ENCODE measurements around the gene SH2D2A.

The SH2D2A gene

DNA sequence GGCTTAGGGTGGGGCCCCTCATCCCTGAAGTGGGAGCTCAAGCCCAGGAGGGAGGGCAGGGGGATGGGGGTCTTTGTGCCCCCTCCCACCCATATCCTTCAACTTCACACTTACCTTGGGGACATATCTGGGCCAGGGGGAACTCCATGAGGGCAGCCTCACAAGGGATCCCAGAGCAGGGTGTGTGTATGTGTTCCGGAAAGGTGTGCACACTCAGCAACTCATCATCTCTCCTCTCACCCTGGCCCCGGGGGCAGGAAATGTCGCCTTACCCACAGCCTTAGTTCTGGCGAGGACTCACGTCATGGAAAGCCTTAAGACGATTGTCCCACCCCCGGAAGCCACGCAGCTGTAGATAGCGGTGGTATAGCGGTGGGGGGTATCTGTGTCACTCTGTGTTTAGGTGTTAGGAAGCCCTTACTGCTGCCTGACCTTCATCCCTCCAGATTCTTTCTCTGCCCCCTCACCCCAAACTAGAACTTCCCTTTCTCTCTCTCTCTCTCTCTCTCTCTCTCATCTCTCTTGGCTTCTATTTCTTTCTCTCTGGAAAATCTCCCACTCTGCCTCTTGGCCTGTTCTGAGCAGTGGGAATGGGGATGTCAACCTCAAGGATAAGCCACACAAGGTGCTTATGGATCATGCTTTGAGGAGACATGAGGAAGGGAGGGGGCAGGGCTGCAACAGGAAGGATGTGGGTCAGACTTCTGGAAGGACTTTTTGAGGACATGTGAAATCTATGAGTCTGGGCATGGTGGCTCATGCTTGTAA lies at the start of gene SH2D2A:
Gene SH2D2A (minus strand): TSS at position 288 of the 768 bp plus-strand sequence. CDS start 140 bp downstream, at position 148.
- DNase-seq (ENCODE audit: low read depth): peak; percentile 96

DNA sequence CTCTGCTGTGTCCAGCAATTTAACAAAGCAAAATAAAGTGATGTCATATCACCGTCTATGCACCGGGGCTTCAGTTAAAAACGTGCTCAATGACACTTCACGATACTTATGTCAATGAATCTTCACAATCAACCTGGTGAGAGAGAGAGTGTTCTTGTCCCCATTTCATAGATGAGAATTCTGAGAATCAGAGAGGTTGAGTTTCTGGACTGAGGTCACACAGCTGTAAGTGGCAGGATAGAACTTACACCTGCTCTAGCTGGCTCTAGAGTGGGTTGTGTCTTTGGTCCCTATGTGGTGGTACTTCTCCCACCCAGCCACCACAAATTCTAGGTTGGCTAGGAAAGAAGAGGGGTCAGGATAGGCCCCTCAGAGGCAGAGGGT lies 49.2 kb upstream of the SH2D2A start:
- DNase-seq (ENCODE audit: low read depth): no peak

DNA sequence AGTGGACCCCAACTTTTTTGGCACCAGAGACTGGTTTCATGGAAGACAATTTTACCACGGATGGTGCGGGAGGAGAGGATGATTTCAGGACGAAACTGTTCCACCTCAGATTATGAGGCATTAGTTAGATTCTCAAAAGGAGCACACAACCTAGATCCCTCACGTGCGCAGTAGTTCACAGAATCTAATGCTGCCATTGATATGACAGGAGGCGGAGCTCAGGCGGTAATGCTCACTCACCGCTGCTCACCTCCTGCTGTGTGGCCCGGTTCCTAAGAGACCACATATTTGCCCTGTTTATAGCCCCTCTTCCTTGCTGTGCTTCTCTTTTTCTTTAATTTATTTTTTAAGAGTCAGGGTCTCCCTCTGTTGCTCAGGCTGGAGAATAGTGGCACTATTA lies 48.6 kb upstream of the SH2D2A start:
- no peak for DNase-seq (ENCODE audit: low read depth)

DNA sequence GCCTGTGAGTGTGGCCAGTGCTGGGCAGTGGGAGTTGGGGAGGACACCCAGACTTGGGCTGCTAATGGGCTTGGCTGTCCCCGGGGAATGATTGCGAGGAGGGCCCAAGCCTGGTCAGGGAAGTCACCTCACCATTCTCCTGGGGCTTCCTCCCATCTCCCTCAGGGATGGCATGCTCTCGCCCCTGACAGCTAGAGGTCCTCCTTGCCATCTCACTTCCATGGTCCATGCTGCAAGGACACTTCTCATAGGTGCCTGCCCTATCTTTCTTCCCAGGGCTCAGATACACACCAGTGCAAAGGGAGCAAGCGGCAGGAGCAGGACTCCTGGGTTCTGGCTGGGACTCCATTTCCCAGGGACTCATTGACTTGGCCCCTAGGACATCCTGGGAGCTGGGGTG lies 48.1 kb upstream of the SH2D2A start:
- no peak for DNase-seq (ENCODE audit: low read depth)

DNA sequence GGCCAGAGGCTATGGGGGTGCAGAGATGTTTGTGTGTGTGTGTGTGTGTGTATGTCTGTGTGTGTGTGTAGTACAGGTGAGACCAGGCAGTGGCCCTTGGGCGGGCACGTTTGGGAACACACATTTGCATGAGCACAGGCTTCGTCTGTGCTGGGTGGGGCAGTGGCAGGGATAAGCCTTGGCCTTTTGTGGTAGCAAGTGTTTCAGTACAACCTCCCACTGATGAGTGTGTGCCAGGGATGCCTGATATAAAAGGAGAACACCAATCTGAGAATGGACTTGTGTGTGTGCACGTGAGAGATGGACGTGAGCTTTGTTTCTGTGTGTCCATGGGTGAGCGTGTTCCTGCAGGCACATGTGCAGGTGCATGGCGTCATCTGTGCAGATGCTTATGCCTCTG lies 47.0 kb upstream of the SH2D2A start:
- no peak for DNase-seq (ENCODE audit: low read depth)

DNA sequence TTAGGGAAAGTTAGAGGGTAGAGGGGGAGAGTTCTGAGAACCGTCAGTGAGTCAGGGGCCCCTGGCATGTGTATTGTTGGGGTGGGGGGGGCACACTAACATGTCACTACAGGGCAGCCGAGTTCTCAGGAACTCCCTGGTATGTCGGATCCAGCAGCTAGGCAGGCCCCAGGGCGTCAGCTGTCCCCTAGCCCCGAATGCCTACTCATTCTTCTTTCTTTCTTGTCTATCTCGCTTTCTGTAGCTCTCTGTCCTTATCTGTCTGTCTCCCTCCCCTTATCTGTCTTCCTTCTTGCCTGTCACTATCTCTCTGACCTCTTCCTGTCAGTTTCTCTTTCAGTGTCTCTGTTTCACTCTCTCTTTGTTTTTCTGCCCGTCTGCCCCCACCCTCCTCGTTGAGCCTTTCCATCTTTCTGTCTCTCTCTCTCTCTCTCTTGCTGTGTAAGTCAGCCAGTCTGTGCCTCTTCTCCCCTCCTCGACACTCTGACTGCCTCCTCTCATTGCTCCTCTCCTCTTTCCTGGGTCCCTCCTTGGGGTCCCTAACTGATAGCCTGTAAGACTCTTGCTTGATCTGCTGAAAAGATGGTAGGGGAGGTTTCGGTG lies 46.5 kb upstream of the SH2D2A start:
- no peak for DNase-seq (ENCODE audit: low read depth)

DNA sequence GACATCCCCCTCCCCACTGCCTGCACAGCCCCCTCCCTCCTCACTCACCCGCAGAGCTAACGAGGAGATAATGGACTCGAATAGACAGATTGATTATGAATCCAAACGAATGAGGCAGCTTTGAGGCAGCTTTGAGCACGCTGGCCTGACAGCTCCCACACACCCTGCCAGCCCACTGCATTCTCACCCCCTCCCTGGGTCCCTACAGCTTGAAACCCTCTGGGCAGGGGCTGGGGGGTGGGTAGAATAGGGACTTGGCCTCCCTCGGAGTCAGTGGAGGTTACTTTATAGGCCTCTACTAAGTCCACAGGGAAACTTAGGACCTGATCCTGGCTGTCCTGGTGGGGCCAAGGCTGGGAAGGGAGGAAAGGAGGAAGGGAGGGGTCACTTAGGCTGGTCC lies 45.9 kb upstream of the SH2D2A start:
- no peak for DNase-seq (ENCODE audit: low read depth)

DNA sequence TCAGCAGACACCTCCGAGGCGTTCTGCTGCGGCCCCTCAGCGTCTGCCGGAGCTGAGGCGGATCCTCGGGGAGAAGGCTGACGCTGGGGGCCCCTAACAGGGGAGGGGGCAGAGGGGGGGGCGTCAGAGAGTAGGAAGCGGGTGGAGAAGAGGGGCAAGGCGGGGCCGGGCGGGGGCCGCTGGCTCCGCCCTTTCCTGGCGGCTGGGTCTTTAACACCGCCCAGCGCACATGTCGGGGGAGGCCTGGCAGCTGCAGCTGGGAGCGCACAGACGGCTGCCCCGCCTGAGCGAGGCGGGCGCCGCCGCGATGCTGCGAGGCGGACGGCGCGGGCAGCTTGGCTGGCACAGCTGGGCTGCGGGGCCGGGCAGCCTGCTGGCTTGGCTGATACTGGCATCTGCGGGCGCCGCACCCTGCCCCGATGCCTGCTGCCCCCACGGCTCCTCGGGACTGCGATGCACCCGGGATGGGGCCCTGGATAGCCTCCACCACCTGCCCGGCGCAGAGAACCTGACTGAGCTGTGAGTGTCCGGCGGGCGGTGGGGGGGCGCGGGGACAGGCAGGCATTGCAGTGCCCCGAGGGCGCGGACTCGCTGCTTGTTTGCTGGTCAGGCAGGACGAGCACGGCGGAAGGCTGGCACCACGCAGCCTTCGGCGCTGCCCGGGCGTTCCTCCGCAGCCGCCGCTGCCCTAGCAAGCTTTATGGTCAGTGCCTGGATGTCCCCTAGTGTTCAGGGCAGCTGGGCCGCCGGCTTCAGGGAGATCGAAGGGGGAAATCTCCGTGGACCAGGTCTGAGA lies 44.2 kb upstream of the SH2D2A start, which contains the start of gene NTRK1:
Gene NTRK1 (plus strand): TSS at position 238 of the 796 bp plus-strand sequence. CDS start 70 bp downstream, at position 308.
- DNase-seq (ENCODE audit: low read depth): peak; percentile 49

DNA sequence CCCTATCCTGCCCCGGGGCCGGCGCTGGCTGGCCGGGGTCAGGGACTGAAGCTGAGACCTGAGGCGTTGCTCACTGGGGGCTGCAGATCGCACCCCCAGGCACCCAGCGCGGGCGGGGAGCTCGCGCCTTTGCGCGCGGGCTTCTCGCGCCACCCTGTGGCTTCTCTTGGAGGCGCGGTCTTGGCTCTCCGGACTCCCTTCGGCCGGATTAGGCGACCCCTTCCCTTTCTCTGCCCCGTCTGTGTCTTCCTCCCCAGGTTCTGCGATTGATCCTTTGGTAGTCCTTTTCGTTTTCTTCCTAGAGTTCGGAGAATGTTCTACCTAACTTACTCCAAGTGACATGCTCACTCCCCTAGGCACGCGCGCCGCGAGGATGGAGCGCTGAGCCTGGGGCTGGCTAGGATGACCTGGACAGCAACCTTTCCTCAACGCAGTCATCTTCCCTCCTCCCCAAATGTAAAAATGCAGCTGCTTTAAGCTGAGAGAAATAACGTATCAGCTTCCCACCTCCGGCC lies 43.5 kb upstream of the SH2D2A start:
- peak; percentile 31 for DNase-seq (ENCODE audit: low read depth)

DNA sequence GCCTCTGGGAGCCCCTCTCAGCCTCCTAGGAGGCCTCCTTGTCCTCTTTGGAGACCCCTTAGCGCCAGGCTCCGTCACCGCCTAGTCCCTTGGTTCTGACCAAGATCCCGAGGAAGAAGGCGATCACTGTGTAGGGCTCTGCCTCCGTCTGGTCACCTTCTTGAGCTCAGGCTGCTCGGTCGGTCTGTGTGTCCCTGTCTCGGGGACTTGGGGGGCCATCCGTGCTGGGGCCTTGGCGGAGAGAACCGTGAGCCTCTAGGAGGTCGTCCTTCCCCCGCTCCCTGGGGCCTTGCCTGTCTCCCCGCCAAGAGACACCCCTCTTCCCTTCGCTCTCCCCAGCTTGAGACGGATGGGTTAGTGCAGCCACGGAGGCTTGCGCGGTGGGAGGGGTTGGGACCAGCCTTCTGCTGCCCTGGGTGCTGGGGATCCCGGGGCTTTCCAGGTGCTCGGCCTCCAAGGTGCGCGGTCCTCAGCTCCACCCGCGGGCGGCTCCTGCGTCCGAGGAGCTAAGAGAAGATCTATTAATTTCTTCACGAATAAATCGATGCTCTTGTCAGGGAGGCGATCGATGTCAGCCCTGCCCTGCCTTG lies 43.0 kb upstream of the SH2D2A start:
- DNase-seq (ENCODE audit: low read depth): no peak

DNA sequence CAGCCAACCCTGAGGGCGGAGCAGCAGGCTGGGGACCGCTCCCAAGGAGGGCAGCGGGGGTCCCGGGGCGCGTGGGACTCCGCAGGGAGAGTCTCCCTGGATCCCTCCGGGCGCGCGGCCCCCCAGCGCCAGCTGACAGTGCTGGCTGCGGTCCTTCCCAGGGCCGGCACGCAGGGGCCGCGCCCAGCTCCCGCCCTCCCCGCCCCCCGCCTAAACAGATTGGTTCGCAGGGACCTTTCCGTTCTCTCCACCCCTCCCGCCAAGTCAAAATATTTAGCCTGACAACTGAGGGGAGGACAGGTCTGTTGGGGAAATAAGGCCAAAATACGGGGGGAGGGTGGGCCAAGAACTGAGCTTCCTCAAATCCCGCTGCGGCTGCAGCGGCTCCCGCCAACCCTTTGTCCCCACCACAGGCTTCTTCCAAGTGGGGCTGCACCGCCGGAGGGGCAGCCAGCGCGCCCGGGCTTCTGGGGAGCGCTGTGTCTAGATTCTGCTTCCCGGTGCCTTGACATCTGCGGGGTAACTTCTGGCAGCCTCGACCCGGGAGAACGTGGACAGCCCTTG lies 42.4 kb upstream of the SH2D2A start, which contains the start of gene INSRR:
Gene INSRR (minus strand): TSS at position 159 of the 564 bp plus-strand sequence. CDS start 496 bp downstream, outside the sequence.
- DNase-seq (ENCODE audit: low read depth): no peak

DNA sequence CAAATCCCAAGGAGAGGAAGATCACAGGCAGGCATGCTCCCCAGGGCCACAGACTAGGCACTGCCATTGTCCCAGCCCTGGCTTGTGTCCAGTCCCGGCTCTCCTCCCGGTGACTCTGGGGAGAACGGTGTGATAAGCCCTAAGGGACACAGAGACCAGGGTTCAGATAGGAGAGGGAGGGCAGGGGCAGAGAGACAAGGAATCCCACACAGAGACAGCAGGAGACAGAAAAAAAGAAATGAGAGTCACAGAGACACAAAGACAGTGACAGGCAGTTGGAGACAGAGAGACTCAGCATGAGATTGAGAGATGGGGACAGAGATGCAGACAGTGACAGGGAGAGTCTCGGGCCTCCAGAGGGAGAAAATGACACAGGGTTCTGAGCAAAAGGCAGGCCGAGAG lies 41.9 kb upstream of the SH2D2A start:
- no peak for DNase-seq (ENCODE audit: low read depth)

DNA sequence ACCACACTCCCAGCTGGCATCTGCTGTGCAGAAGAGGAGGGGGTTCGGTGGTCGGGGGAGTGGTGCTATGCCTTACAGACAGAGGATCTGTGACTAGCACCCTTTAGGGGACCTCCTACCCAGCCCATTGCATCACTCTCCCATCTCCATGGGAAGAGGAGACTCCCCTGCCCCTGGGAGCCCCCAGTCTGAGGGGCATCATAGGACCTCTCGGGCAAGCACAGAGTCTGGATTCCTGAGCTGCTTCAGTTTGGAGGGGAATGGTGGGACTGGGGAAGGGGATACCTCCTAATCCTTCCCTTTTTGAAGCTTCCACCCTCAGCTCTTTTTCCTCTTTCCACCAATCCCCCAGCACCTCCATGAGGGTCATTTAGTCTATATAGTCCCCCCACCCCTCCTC lies 40.9 kb upstream of the SH2D2A start:
- DNase-seq (ENCODE audit: low read depth): no peak

DNA sequence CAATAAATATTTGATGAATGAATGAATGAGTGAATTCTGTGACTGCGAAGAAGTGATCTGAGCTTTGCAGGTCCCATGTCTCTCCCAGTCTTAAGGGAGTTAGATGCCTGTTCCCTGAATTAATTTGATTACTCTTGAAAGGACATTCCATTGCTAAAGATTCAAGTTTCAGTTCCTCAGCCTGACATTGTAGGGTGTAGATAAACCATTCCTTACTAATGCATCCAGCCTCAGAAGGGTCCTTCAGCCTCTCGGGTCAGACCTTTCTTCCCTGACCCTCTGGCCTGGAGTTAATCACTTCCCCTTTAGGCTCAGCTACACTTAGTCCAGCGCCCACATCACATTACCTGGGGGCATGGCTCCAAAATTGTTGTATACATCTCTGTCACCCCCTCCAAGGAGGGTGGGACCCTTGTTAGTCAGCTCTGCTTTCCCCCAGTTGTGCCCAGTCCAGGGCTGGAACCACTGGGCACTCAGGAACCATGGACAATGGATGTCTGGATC lies 39.7 kb upstream of the SH2D2A start:
- DNase-seq (ENCODE audit: low read depth): no peak

DNA sequence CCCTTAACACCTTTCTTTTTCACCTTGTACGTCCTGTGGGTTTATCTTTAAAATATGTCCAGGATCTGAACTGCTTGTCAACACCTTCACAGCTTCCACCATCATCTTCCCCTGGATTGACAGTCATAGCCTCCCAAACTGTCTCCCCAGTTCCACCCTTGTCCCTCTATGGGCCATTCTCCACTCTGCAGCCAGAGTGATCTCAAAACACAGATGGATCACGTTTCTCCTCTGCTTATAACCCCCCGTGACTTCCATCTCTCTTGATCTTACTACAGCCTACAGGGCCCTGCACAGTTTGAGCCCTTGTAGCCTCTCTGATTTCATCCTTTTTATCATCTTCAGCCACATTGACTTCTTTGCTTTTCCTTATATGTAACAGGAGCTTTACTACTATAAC lies 38.0 kb upstream of the SH2D2A start:
- DNase-seq (ENCODE audit: low read depth): no peak

DNA sequence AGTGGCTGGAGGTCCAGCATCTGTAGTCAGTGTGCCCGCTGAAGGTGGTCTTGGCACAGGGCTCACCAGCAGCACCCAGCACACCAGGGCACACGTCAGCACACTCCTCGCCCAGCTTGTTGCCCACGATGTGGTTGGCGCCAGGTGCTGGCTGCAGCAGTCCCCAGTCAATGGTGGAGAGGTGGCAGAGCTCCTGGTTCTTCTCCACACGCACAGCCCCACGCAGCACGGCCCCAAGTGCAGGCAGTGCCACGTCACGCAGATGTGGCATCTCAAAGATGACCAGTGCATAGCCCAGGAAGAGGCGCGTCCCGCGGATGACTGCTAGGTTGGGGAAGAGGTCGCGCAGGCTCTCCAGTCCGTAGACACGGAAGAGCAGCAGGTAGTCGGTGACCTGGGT lies 37.1 kb upstream of the SH2D2A start:
- DNase-seq (ENCODE audit: low read depth): no peak

DNA sequence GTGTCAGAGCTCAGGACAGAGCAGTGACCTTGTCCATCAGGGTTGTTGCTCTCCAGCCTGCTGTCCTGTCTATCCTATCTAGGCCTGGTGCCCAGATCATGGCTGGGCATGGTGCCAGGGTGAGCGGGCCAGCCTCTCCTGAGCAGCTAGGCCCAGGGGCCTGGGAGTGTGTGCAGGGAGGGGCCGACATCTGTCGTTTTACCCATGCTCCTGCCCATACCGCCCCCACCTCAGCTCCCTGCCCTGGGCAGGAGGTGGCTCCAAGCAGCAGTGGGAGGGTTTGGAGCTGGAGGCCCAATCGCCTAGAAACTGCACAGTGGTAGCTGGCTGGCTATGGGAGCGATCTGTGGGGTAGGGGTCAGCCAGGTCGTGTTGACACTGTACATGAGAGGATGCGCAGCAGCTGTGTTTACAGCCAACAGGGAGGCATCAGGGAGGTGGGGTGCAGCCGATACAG lies 35.8 kb upstream of the SH2D2A start:
- DNase-seq (ENCODE audit: low read depth): no peak

DNA sequence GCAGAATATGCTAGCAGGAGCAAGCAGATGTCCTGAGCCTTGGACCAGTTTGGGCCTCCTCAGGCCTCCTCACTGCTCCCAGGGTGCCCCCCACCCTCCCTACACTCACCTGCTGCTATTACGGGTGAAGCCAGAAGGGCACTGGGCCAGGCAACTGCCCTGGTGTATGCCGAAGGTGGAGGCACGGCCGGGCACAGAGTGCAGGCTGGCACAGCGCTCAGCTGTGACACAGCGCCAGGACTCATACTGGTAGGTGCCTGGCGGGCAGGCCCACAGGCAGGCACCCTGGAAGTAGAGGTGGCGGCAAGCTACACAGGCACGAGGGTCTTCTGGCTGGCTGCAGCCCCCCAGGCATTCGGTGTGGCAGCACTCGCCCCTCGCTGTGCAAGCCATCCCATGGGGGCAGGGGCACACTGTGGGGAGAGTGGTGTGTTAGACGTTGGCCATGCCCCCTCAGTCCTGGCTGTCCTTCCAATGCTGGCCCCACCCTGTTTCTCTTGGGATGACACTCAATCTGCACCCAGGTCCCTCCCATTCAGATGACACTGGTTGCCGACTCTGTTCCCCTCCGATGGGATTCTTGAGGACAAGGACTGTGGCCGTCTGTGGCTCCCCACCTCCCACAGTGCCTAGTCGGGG lies 35.2 kb upstream of the SH2D2A start:
- DNase-seq (ENCODE audit: low read depth): no peak

DNA sequence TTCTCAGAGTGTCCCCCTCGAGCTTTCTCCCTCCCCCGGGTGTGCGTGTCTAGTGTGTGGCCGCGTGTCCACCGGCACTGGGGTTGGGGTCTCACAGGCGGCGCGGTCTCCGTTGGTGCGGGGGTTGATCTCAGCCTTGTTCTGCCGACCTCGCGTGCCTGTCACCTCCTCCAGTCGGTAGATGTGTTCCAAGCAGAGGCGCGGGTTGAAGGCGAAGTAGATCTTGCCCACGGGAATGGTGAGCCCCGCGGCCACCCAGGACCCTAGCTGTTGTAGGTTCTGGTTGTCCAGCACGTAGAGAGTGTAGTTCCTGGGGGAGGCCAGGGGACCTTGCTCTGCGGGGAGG lies 32.5 kb upstream of the SH2D2A start:
- DNase-seq (ENCODE audit: low read depth): no peak

DNA sequence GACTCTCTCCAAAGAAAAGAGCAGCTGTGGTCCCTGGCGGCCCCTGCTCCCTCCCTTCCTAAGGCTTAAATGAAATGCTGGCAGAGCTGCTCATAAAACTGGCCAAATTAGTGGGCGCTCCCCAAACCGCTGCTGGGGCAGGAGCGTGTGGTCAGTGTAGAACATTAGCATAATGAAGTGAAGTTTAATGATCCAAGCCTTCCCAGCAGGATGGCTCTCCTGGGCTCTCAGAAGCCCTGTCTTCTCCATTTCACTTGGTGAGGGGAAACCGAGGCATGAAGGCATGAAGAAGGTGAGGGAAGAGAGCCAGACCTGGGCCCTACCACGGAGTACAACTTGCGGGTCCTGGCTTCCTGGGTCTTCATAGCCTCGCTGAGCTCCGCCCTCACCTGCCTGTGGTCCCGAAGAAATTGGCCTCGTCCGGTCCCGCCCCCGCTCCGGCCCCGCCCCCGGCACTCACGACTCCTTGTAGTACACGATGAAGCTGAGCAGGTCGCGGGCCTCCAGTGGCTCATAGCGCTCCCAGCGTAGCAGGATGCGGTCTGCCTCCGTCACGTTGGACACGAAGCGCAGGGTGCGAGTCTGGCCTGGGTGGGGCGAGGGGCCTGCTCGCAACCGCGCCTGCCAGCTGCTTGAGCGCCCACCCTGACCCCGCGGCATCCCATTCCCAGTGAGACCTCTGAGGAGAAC lies 32.0 kb upstream of the SH2D2A start:
- DNase-seq (ENCODE audit: low read depth): no peak

Measured in stimulated activated CD4-positive, alpha-beta T cell treated with anti-CD3 and anti-CD28 coated beads, Interleukin-2, amount 100 ng/mL, for 4 hours (primary cell).